NCI-H69 (cell line): ENCODE data around the gene AHI1.
A peak's percentile ranks its signal among the peaks of the same experiment; 100 is the strongest.
"Not testable (repeated sequence)": the region's sequence is repeated elsewhere in the genome, so short reads cannot be mapped to it uniquely, and the experiment has no call there.

Experiments
- DNase-seq: peaks from one replicate; lab custom pipeline; 2025; lab: John Stamatoyannopoulos, UW

Gene AHI1

GRCh38 chr6:135505648-135506047 is 8.1 kb upstream of the AHI1 start:
- no peak for DNase-seq

GRCh38 chr6:135505222-135505621 is 7.7 kb upstream of the AHI1 start:
- DNase-seq: no peak

- no peak for DNase-seq
These were observed 7.2 kb upstream of the AHI1 start for GRCh38 chr6:135504734-135505133.

GRCh38 chr6:135503703-135504475 is 6.3 kb upstream of the AHI1 start:
- DNase-seq: no peak

GRCh38 chr6:135499441-135500340 is 2.2 kb upstream of the AHI1 start:
- DNase-seq: no peak

GRCh38 chr6:135498185-135498841 is 773 bp upstream of the AHI1 start:
- peak; percentile 91 for DNase-seq

GRCh38 chr6:135496800-135497411 is 634 bp downstream of the AHI1 start:
- DNase-seq: peak; percentile 50

- no peak for DNase-seq
These were observed 4.2 kb downstream of the AHI1 start for GRCh38 chr6:135493218-135493961.

GRCh38 chr6:135490381-135490780 is 7.2 kb downstream of the AHI1 start:
- no peak for DNase-seq

- DNase-seq: no peak
These were observed 9.5 kb downstream of the AHI1 start for GRCh38 chr6:135488023-135488422.

GRCh38 chr6:135483903-135484302 is 13.6 kb downstream of the AHI1 start:
- DNase-seq: not testable (repeated sequence)

- DNase-seq: peak; percentile 47
These were observed 15.7 kb downstream of the AHI1 start for GRCh38 chr6:135481783-135482369.

GRCh38 chr6:135479601-135480000 is 17.9 kb downstream of the AHI1 start:
- no peak for DNase-seq

GRCh38 chr6:135478626-135479025 is 18.9 kb downstream of the AHI1 start:
- DNase-seq: no peak

GRCh38 chr6:135475292-135475886 is 22.2 kb downstream of the AHI1 start:
- no peak for DNase-seq

- no peak for DNase-seq
These were observed 23.2 kb downstream of the AHI1 start for GRCh38 chr6:135474362-135474761.

GRCh38 chr6:135465903-135466302 is 31.6 kb downstream of the AHI1 start:
- DNase-seq: no peak

- no peak for DNase-seq
These were observed 32.2 kb downstream of the AHI1 start for GRCh38 chr6:135465307-135465706.

GRCh38 chr6:135464634-135465033 is 32.9 kb downstream of the AHI1 start:
- DNase-seq: no peak

- no peak for DNase-seq
These were observed 36.3 kb downstream of the AHI1 start for GRCh38 chr6:135461208-135461607.

- no peak for DNase-seq
These were observed 39.5 kb downstream of the AHI1 start for GRCh38 chr6:135458051-135458450.
